SK-N-SH (cell line): ENCODE results near the gene WLS.

Experiments used
- CTCF ChIP-seq: fragments of 200-600 bp; sonication (generic); IDR thresholded peaks from 2 replicates; pipeline ENCODE4 v1.6.1; 2017; ENCODE audit warnings: antibody characterized with exemption, mild to moderate bottlenecking, moderate library complexity
- EP300 ChIP-seq, 2 experiments: IDR thresholded peaks; 2 replicates each; pipeline versions ENCODE4 v1.4.0 to v1.6.1; 2012; ENCODE audit warnings: borderline replicate concordance in 1 of 2, low read depth in 1 of 2, low read length in 1 of 2
- MAX ChIP-seq: IDR thresholded peaks from 2 replicates; pipeline ENCODE4 v1.4.0; 2012; ENCODE audit warnings: low read depth
- RAD21 ChIP-seq: IDR thresholded peaks from 2 replicates; pipeline ENCODE4 v1.6.1; 2012; ENCODE audit warnings: mild to moderate bottlenecking, low read length
- REST ChIP-seq: IDR thresholded peaks from 2 replicates; pipeline ENCODE4 v1.6.1; 2012; ENCODE audit warnings: mild to moderate bottlenecking, low read depth, low read length, moderate library complexity
- SIN3A ChIP-seq: IDR thresholded peaks from 2 replicates; pipeline ENCODE4 v1.6.1; 2012; ENCODE audit warnings: low read depth, mild to moderate bottlenecking, low read length, moderate library complexity, borderline replicate concordance

GRCh38 chr1:68113966-68114365, 118.4 kb downstream of the WLS start:
- TF ChIP-seq CTCF (no peak), RAD21 (no peak), SIN3A (no peak), EP300 (IDR thresholded peaks at IDR 0.05; ENCODE audit: borderline replicate concordance in 1 of 2, low read depth in 1 of 2, low read length in 1 of 2) (no peak), REST (no peak), MAX (no peak)
